HG02852 (cell line): ENCODE measurements around the gene NDUFB7.
"Not testable (repeated sequence)": the region's sequence is repeated elsewhere in the genome, so short reads cannot be mapped to it uniquely, and the experiment has no call there.

Experiments
- ATAC-seq: cut with Tn5 transposase; IDR thresholded peaks from one replicate; pipeline ENCODE4 v1.9.1; 2021; ENCODE audit warnings: mild to moderate bottlenecking, moderate library complexity; ENCODE audit not compliant: unreplicated experiment

The NDUFB7 gene

DNA sequence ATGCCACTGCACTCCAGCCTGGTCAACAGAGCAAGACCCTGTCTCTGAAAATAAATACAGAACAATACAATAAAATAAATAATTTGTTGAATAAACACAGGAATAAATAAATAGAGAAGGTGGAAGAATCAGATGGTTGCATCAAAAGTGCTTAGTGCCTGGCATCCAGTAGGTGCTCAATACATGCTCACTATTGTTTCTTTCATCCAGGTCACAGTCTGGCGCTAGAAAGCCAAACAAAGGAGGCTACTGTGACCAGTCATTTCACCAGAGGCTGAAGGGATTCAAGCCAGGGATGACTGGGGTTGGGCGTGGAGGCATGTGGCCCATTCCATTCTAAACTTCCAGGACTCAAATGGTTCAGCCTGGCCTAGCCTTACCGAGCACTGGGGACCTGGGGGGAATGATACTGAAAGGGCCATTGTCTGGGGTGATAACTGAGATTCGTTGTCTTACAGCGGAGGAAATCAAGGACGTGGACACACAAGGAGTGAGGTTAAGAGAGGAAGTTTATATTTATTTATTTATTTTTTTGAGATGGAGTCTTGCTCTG lies 3.6 kb upstream of the NDUFB7 start:
- ATAC-seq = no peak

GRCh38 chr19:14570864-14571527 lies 870 bp downstream of the NDUFB7 start:
- ATAC-seq = no peak

DNA sequence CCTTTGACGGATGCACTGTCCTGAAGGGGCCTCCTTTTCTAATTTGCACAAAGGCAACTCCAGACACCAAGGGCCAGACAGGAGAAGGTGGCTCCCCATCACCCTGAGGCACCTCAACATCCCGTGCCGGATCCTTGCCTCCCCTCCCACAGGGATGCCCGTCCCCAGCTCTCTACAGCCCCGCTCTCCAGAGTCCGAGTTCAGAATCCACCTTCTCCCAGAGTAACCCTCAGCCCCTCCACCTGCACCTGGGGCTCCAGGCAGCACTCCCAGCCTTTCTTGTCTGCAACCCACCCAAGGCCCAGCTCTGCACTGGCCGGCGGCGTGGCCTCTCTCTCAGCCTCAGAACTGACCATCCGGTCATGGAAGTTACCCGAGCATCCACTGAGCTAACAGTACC lies 4.8 kb downstream of the NDUFB7 start:
- ATAC-seq = no peak

GRCh38 chr19:14566712-14567077 lies 5.2 kb downstream of the NDUFB7 start:
- ATAC-seq = no peak

GRCh38 chr19:14565765-14566711 lies 5.8 kb downstream of the NDUFB7 start:
- no peak for ATAC-seq

GRCh38 chr19:14565298-14565679 lies 6.6 kb downstream of the NDUFB7 start:
- no peak for ATAC-seq

DNA sequence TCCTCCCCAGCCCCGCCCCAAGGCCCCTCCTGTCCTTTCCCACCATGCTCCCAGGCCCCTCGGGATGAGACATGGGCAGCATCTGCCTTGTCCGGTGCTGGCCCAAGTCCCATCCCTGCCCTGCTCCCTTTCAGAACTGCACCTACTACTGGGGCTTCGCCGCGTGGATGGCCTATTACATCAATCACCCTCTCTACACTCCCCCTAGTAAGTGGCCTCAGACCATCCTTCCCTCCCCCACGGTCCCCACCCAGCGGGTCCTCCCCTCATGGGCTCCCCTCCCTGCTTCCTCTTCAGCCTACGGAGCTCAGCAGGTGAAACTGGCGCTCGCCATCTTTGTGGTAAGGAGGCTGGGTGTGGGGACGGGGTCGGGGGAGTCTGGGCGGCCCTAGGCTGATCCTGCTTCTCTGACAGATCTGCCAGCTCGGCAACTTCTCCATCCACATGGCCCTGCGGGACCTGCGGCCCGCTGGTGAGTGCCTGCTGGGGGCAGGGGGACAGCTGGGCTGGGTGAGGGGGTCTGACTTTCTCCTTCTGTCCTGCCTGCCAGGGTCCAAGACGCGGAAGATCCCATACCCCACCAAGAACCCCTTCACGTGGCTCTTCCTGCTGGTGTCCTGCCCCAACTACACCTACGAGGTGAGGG lies 7.1 kb downstream of the NDUFB7 start:
- not testable (repeated sequence) for ATAC-seq

DNA sequence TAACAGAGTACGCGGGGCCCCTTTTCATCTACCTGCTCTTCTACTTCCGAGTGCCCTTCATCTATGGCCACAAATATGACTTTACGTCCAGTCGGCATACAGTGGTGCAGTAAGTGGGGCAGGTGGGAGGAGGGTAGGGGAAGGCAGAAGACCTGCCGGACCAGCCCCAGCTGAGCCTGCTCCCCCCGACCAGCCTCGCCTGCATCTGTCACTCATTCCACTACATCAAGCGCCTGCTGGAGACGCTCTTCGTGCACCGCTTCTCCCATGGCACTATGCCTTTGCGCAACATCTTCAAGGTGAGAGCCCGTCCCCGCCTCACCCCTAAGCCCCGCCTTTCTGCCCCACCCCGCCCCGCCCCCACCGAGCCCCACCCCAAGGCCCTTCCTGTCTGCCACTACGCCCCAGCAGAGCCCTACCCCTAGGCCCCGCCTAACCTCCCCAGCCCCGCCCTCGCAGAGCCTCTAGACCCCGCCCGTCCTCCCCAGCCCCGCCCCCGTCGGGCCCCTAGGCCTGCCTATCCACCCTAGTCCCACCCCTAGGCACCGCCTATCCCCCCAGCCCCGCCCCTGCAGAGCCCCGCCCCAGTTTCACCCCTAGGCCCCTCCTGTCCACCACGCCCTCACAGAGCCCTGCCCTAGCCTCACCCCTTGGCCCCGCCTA lies 7.7 kb downstream of the NDUFB7 start:
- no peak for ATAC-seq

- ATAC-seq = no peak
Observed at GRCh38 chr19:14563590-14563926, 8.3 kb downstream of the NDUFB7 start.

- no peak for ATAC-seq
Observed at GRCh38 chr19:14562660-14563589, 8.9 kb downstream of the NDUFB7 start.

- ATAC-seq = no peak
Observed at GRCh38 chr19:14561847-14562351, 10.0 kb downstream of the NDUFB7 start.

DNA sequence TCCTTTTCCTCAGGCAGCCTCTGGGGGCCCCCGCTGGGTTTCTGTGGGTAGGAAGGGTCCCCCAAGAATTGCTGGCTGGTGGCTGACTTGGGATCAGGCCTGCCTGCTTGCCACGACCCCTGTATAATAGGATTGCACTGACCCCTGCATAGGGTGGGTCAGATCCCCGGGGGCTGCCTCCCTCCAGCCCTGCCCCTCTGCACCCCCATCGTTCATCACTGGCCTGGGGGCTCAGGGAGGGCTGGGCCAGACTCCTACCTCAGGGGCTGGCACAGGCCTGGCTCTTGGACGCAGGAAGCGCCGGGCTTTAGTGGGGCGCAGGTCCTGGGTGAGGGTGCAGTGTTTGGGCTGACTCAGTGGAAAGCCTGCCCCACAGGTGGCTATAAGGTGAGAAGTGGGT lies 10.6 kb downstream of the NDUFB7 start:
- no peak for ATAC-seq

GRCh38 chr19:14560776-14561108 lies 11.1 kb downstream of the NDUFB7 start:
- no peak for ATAC-seq

GRCh38 chr19:14559916-14560775 lies 11.7 kb downstream of the NDUFB7 start:
- ATAC-seq = no peak

DNA sequence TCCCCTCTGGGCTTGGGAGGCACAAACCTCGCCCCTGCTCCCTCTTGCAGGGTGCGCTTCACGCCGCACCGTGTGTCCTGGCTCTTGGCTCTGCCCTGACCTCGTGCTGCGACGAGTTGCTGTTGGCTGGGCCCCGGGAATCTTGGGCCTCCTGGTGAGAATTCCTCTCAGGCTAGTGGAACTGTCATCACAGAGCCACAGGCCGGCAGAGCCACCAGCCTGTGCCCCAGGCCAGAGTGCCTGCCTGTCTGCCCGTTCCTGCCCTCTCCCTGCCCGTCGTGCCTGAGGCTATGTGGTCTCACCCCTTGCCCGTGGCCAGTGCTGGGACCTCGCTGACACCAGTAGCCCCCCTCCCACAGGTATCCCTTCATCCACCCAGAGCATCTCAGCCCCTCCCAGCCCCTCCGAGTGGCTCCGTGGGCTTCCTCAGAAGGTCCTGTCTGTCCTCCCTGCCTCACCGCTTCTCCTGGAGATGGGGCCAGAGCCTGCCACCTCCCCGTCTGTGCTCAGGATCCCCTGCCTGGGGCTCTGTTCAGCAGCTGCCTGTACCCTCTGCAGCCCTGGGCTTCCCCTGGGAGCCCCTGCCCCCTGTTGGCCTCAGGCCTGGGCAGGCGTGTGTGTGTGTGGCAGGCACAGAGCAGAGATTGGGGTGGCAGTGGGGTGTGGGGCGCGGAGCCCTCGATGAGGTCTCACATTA lies 13.3 kb downstream of the NDUFB7 start:
- no peak for ATAC-seq

GRCh38 chr19:14556662-14557188 lies 15.1 kb downstream of the NDUFB7 start:
- ATAC-seq = no peak

DNA sequence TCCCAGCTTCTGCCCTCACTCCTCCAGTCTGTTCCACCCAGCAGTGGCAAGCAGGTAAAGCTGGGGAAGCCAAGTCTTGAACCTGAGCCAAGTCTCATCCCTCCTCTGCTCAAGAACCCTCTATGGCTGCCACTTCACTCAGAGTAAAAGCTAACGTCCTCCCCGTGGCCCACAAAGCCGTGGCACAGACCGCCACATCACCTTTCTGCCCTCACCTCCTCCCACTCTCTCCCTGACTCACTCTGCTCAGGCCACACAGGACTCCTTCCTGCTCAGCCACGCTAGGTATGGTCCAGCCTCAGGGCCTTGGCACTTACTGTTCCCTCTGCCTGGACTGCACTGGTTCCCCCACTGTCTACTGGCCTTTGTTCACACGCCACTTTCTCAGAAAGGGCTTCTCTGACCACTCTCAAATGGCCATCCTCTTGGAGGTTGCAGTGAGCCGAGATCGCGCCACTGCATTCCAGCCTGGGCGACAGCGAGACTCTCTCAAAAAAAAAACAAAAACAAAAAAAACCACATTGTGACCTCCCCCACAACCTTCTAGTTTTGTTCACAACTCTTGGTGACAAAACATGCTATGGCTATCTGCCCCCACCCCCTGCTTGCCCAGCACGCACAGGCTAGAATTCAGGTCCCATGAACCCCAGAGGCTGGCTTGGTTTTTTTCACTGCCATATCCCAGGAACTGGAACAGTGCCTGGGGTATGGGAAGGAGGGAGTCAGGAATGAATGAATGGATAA lies 15.8 kb downstream of the NDUFB7 start:
- ATAC-seq = no peak
